Measurements from ENCODE around the gene COPB2.

DNA sequence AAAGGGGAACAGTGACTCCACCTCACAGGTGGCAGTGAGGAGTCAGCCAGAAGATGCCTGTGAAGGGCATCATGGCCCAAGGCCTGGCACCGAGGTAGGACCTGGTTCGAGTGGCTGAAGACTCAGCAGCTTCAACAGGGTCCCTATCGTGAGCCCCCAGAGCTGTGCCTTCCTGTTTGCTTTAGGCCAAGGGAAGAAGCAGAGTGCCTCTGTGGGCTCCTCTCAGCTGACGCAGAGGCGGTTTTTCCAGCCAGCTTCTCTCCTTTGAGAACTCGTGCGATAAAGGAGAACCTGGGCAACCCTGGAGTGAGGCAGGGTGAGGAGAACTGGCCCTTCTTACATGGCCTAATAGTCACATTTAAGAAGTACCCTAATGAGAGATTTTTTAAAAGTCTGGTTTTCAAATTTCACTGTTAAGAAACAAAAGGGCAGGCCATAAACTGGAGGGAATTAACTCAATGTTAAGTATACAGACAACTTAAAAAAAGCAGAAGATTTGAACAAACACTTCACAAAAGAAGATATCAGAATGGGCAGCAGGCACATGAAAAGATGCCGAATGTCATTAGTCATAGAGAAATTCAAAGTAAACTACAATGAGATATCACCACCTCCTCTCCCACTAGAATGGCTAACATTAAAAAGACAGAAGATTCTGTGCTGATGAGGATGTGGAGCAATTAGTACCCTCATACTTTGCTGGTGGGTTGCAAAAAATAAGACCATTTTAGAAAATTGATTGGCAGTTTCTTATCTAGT, 68.7 kb downstream of the COPB2 start:
- TF ChIP-seq POLR2A (IDR thresholded peaks at IDR 0.05) (no peak), EP300 (IDR thresholded peaks at IDR 0.05) (no peak)
- TF ChIP-seq, protein P1, sequence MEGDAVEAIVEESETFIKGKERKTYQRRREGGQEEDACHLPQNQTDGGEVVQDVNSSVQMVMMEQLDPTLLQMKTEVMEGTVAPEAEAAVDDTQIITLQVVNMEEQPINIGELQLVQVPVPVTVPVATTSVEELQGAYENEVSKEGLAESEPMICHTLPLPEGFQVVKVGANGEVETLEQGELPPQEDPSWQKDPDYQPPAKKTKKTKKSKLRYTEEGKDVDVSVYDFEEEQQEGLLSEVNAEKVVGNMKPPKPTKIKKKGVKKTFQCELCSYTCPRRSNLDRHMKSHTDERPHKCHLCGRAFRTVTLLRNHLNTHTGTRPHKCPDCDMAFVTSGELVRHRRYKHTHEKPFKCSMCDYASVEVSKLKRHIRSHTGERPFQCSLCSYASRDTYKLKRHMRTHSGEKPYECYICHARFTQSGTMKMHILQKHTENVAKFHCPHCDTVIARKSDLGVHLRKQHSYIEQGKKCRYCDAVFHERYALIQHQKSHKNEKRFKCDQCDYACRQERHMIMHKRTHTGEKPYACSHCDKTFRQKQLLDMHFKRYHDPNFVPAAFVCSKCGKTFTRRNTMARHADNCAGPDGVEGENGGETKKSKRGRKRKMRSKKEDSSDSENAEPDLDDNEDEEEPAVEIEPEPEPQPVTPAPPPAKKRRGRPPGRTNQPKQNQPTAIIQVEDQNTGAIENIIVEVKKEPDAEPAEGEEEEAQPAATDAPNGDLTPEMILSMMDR (IDR thresholded peaks at IDR 0.05): no peak
